T-helper 9 cell (primary cell): Measurements from ENCODE around the gene OSGEP.

Experiments
- DNase-seq: peaks from one replicate; pipeline ENCODE4 v3.0.0-alpha.2; 2020

Gene OSGEP

GRCh38 chr14:20429801-20430669 lies 24.6 kb downstream of the OSGEP start:
- DNase-seq: no peak

- no peak for DNase-seq
Observed at GRCh38 chr14:20428802-20429201, 25.8 kb downstream of the OSGEP start.

- DNase-seq: no peak
Observed at GRCh38 chr14:20428010-20428365, 26.6 kb downstream of the OSGEP start.

- no peak for DNase-seq
Observed at GRCh38 chr14:20427231-20428009, 27.2 kb downstream of the OSGEP start.

GRCh38 chr14:20424851-20425250 lies 29.8 kb downstream of the OSGEP start:
- no peak for DNase-seq

GRCh38 chr14:20422886-20423285 lies 31.7 kb downstream of the OSGEP start:
- DNase-seq: no peak

- DNase-seq: no peak
Observed at GRCh38 chr14:20421267-20421666, 33.3 kb downstream of the OSGEP start.

- no peak for DNase-seq
Observed at GRCh38 chr14:20419419-20419818, 35.2 kb downstream of the OSGEP start.

- DNase-seq: no peak
Observed at GRCh38 chr14:20418501-20418909, 36.1 kb downstream of the OSGEP start.

- DNase-seq: no peak
Observed at GRCh38 chr14:20417250-20418186, 37.1 kb downstream of the OSGEP start.

- DNase-seq: no peak
Observed at GRCh38 chr14:20416223-20416622, 38.4 kb downstream of the OSGEP start.

GRCh38 chr14:20415782-20416206 lies 38.8 kb downstream of the OSGEP start:
- DNase-seq: no peak

GRCh38 chr14:20413744-20414082 lies 40.9 kb downstream of the OSGEP start:
- no peak for DNase-seq

- peak; percentile 64 for DNase-seq
Observed at GRCh38 chr14:20412876-20413743, 41.5 kb downstream of the OSGEP start, which contains the start of gene TEP1. Gene TEP1, minus strand, starts transcription at chr14:20413501. Its CDS starts 5,062 bp downstream, at chr14:20408439.

- no peak for DNase-seq
Observed at GRCh38 chr14:20412411-20412810, 42.2 kb downstream of the OSGEP start.

GRCh38 chr14:20409226-20409625 lies 45.4 kb downstream of the OSGEP start:
- DNase-seq: no peak

GRCh38 chr14:20403521-20403920 lies 51.1 kb downstream of the OSGEP start:
- no peak for DNase-seq

- DNase-seq: no peak
Observed at GRCh38 chr14:20400965-20401593, 53.5 kb downstream of the OSGEP start.

- no peak for DNase-seq
Observed at GRCh38 chr14:20400589-20400964, 54.0 kb downstream of the OSGEP start.

GRCh38 chr14:20397511-20397910 lies 57.1 kb downstream of the OSGEP start:
- DNase-seq: no peak
